Stimulated activated CD8-positive, alpha-beta memory T cell treated with anti-CD3 and anti-CD28 coated beads, Interleukin-7, amount 100 ng/mL, for 24 hours (primary cell): ENCODE results near the gene CFAP298.
A peak's percentile ranks its signal among the peaks of the same experiment; 100 is the strongest.
"Not testable (repeated sequence)": the region's sequence is repeated elsewhere in the genome, so short reads cannot be mapped to it uniquely, and the experiment has no call there.

Experiments
- DNase-seq: peaks from one replicate; pipeline ENCODE4 v3.0.0-alpha.2; 2020; ENCODE audit warnings: low read depth

CFAP298 gene

GRCh38 chr21:32612075-32612998 is at the start of gene CFAP298:
CFAP298 (minus strand) TSS chr21:32612377; CDS start chr21:32612243, 134 bp downstream.
- peak; percentile 75 for DNase-seq

- not testable (repeated sequence) for DNase-seq
Measured at GRCh38 chr21:32661026-32661782, 49.0 kb upstream of the CFAP298 start.

GRCh38 chr21:32658524-32658923 is 46.3 kb upstream of the CFAP298 start:
- no peak for DNase-seq

GRCh38 chr21:32653326-32653901 is 41.2 kb upstream of the CFAP298 start:
- no peak for DNase-seq

- DNase-seq: no peak
Measured at GRCh38 chr21:32648165-32648564, 36.0 kb upstream of the CFAP298 start.

- DNase-seq: no peak
Measured at GRCh38 chr21:32645261-32646182, 33.3 kb upstream of the CFAP298 start.

GRCh38 chr21:32641710-32642698 is 29.8 kb upstream of the CFAP298 start:
- DNase-seq: no peak

- DNase-seq: no peak
Measured at GRCh38 chr21:32626621-32627196, 14.5 kb upstream of the CFAP298 start.

GRCh38 chr21:32618218-32618617 is 6.0 kb upstream of the CFAP298 start:
- not testable (repeated sequence) for DNase-seq

- DNase-seq: no peak
Measured at GRCh38 chr21:32613436-32614043, 1.4 kb upstream of the CFAP298 start.

GRCh38 chr21:32612999-32613337 is 791 bp upstream of the CFAP298 start:
- DNase-seq: no peak

- DNase-seq: peak; percentile 4
Measured at GRCh38 chr21:32611471-32611997, 643 bp downstream of the CFAP298 start.

- DNase-seq: not testable (repeated sequence)
Measured at GRCh38 chr21:32610940-32611339, 1.2 kb downstream of the CFAP298 start.

- no peak for DNase-seq
Measured at GRCh38 chr21:32608851-32609250, 3.3 kb downstream of the CFAP298 start.

GRCh38 chr21:32605469-32605868 is 6.7 kb downstream of the CFAP298 start:
- DNase-seq: no peak

GRCh38 chr21:32604464-32604863 is 7.7 kb downstream of the CFAP298 start:
- DNase-seq: no peak

- no peak for DNase-seq
Measured at GRCh38 chr21:32603131-32603530, 9.0 kb downstream of the CFAP298 start.

- no peak for DNase-seq
Measured at GRCh38 chr21:32602099-32602498, 10.1 kb downstream of the CFAP298 start.

GRCh38 chr21:32599526-32599925 is 12.7 kb downstream of the CFAP298 start:
- DNase-seq: no peak
